MM.1S (cell line): ENCODE data around the gene SCUBE3.

Experiments
- EZH2 ChIP-seq: fragments of 300-600 bp; sonication (generic); optimal IDR thresholded peaks from 2 replicates; pipeline ENCODE3; 2017; ENCODE audit warnings: low read depth, mild to moderate bottlenecking, antibody characterized with exemption, low read length, mixed read lengths
- TF ChIP-seq, protein P1 (sequence below): fragments of 300-600 bp; sonication (generic); IDR thresholded peaks from 2 replicates; pipeline ENCODE4 v1.5.1; 2016; ENCODE audit warnings: antibody characterized with exemption, low read length, mixed read lengths

DNA sequence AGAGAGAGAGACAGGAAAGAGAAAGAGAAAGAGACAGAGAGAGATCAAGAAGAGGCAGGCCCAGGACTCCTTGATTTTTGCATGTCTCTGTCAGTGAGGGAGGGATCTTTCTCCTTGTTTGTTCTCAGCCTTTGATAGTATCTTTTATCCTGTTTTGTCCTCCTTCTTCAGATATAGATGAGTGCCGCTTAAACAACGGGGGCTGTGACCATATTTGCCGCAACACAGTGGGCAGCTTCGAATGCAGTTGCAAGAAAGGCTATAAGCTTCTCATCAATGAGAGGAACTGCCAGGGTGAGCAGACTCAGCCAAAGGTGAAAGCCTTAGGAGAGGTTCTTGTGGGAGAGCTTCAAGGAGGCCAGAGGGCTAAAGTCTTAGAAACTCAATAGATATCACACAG lies 25.8 kb downstream of the SCUBE3 start:
- TF ChIP-seq, protein P1, sequence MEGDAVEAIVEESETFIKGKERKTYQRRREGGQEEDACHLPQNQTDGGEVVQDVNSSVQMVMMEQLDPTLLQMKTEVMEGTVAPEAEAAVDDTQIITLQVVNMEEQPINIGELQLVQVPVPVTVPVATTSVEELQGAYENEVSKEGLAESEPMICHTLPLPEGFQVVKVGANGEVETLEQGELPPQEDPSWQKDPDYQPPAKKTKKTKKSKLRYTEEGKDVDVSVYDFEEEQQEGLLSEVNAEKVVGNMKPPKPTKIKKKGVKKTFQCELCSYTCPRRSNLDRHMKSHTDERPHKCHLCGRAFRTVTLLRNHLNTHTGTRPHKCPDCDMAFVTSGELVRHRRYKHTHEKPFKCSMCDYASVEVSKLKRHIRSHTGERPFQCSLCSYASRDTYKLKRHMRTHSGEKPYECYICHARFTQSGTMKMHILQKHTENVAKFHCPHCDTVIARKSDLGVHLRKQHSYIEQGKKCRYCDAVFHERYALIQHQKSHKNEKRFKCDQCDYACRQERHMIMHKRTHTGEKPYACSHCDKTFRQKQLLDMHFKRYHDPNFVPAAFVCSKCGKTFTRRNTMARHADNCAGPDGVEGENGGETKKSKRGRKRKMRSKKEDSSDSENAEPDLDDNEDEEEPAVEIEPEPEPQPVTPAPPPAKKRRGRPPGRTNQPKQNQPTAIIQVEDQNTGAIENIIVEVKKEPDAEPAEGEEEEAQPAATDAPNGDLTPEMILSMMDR: no peak
- no peak for TF ChIP-seq EZH2
